Tibial artery (tissue), 4 donors: ENCODE data around the gene ACOXL.

ENCODE experiments used
- DNase-seq, 2 donors: peaks; one replicate each; pipeline ENCODE4 v3.0.0-alpha.2; 2019
- H3K27ac ChIP-seq, 2 donors: fragments of 200-600 bp; sonication (generic) in 1 of 2; 1 replicate in 1 of 2; 2 replicates in 1 of 2; pipeline ENCODE4 v1.5.1; 2018 to 2019; ENCODE audit warnings: mild to moderate bottlenecking in 1 of 2
- H3K27me3 ChIP-seq, 2 donors: fragments of 200-600 bp; sonication (generic) in 1 of 2; one replicate each; pipeline versions ENCODE4 v1.5.1 to v1.6.0; 2016 to 2019
- H3K36me3 ChIP-seq, 3 donors: fragments of 200-600 bp; sonication (generic) in 2 of 3; one replicate each; pipeline ENCODE4 v1.5.1; 2016 to 2019; ENCODE audit warnings: mild to moderate bottlenecking in 2 of 3
- H3K4me1 ChIP-seq, 4 donors: fragments of 200-600 bp; sonication (generic) in 2 of 4; 1 replicate in 3 of 4; 2 replicates in 1 of 4; pipeline ENCODE4 v1.5.1; 2016 to 2019
- H3K4me3 ChIP-seq, 2 donors: fragments of 200-600 bp; sonication (generic) in 1 of 2; 1 replicate in 1 of 2; 2 replicates in 1 of 2; pipeline ENCODE4 v1.5.1; 2018 to 2019; ENCODE audit warnings: mild to moderate bottlenecking in 2 of 2
- H3K9me3 ChIP-seq, 3 donors: fragments of 200-600 bp; sonication (generic) in 1 of 3; one replicate each; pipeline ENCODE4 v1.5.1; 2016 to 2019
- intact Hi-C: fragments of 100-400 bp; cut with DNase I; formaldehyde crosslinking; loops from one replicate; pipeline ENCODE4 v1.15.0; 2023; ENCODE audit warnings: low total_unique reads
- TF ChIP-seq, protein P1 (sequence below), 2 experiments: fragments of 200-600 bp in 1 of 2; fragments of 450-650 bp in 1 of 2; IDR thresholded peaks; one replicate each; pipeline ENCODE4 v1.5.1; 2017 to 2019; ENCODE audit warnings: antibody characterized with exemption in 2 of 2, mild to moderate bottlenecking in 1 of 2, moderate library complexity in 1 of 2

Gene ACOXL

DNA sequence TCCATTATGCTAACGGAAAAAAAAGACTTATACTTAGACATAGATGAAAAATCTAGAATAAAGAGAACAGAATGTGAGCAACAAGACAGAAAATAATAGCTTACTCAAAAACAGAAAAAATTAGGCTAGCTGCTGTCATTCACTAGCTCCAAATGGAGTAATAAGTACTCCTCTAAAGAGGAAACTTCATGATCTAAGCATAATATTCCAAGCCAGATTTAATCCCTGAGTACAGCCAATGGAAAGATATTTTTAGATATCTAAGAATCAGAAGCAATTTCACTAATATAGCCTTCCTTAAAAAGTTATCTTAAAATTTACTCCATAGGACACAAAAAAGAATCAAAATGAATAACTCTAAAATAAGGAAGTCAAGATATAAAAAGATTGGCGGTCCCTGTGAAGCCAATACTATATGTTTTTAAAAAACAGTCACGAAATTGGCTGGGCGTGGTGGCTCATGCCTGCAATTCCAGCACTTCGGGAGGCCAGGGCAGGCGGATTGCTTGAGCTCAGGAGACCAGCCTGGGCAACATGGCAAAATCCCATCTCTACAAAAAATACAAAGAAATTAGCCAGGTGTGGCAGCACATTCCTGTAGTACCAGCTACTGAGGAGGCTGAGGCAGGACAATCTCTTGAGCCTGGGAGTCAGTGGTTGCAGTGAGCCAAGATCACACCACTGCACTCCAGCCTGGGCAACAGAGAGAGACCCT, 265.1 kb downstream of the ACOXL start:
- Histone ChIP-seq H3K27me3 (peaks cover 0 to 3% of the 10 kb centered on the region in 2 donors), H3K9me3 (no peaks in the 10 kb centered on the region), H3K4me3 (no peak overlapping the region), H3K36me3 (no peaks in the 10 kb centered on the region), H3K4me1 (peaks cover 0 to 7% (median 0%) of the 10 kb centered on the region in 4 donors), H3K27ac (no peak overlapping the region)
- TF ChIP-seq, protein P1, sequence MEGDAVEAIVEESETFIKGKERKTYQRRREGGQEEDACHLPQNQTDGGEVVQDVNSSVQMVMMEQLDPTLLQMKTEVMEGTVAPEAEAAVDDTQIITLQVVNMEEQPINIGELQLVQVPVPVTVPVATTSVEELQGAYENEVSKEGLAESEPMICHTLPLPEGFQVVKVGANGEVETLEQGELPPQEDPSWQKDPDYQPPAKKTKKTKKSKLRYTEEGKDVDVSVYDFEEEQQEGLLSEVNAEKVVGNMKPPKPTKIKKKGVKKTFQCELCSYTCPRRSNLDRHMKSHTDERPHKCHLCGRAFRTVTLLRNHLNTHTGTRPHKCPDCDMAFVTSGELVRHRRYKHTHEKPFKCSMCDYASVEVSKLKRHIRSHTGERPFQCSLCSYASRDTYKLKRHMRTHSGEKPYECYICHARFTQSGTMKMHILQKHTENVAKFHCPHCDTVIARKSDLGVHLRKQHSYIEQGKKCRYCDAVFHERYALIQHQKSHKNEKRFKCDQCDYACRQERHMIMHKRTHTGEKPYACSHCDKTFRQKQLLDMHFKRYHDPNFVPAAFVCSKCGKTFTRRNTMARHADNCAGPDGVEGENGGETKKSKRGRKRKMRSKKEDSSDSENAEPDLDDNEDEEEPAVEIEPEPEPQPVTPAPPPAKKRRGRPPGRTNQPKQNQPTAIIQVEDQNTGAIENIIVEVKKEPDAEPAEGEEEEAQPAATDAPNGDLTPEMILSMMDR (IDR thresholded peaks at IDR 0.05) = no peak
- DNase-seq = no peak
- intact Hi-C loops = no loop called here

DNA sequence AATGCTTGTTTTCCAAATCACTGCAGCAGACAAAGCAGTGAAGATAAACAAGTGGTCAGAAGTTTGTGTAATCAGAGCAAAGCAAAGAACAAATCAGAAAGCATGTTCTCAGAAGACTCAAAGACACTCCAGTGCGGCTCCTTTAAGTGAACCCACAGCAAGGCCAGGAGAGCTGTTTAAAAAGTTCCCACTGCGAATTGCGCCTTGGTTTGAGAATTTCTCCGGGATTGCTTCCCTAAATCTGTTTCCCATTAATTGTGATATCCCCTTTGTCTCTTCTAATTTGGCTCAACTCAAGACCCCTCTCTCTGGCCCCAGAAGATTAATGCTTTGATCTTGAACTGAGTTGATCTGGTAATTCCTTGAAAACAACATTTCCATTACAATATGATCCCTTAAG, 265.9 kb downstream of the ACOXL start:
- peaks cover 0 to 7% (median 0%) of the 10 kb centered on the region in 4 donors for H3K4me1 ChIP-seq
- intact Hi-C loops = no loop called here
- TF ChIP-seq, protein P1 (IDR thresholded peaks at IDR 0.05) = no peak
- no peak overlapping the region for H3K4me3 ChIP-seq
- DNase-seq = no peak
- no peaks in the 10 kb centered on the region for H3K27me3 ChIP-seq
- no peaks in the 10 kb centered on the region for H3K36me3 ChIP-seq
- H3K9me3 ChIP-seq = no peaks in the 10 kb centered on the region
- H3K27ac ChIP-seq = no peak overlapping the region

DNA sequence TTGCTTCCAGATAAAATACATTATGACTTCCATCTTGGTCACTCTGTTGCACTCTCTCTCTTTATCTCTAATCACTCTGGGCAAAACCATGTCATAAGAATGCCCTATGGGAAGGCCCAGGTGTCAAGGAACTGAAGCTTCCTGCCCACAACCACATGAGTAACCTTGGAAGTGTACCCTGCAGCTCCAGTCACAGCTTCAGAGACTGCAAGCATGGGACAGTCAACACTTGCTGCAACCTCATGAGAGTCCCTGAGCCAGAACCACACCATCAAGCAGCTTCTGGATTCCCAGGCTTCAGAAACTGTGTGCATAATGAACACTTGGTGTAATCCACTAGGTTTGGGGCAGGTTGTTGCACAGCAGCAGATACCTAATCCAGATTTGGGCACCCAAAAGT, 267.3 kb downstream of the ACOXL start:
- H3K4me3 ChIP-seq = no peak overlapping the region
- DNase-seq = no peak
- intact Hi-C loops = no loop called here
- H3K36me3 ChIP-seq = no peaks in the 10 kb centered on the region
- no peaks in the 10 kb centered on the region for H3K27me3 ChIP-seq
- no peaks in the 10 kb centered on the region for H3K9me3 ChIP-seq
- no peak overlapping the region for H3K27ac ChIP-seq
- TF ChIP-seq, protein P1 (IDR thresholded peaks at IDR 0.05) = no peak
- H3K4me1 ChIP-seq = peaks cover 0 to 7% (median 0%) of the 10 kb centered on the region in 4 donors

DNA sequence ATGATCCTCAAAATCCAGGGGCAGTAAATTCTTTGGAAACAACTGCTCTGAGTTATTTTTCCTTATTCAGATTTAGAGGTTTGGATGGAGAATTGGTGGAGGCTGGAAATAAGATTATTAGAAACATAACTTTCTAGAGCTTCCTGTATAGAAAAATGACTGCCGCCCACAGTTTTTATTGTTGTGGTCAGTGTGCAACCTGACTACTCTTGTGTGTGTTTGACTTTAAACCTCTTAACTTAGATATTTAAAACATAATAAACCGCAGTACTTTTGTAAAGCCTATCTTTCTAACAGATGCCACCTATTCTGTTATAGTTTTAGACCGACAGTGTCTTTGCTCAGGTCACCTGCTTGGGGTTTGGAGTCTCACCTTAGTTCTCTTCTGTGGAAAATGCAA, 272.9 kb downstream of the ACOXL start:
- TF ChIP-seq, protein P1 (IDR thresholded peaks at IDR 0.05) = no peak
- DNase-seq = no peak
- H3K27me3 ChIP-seq = no peaks in the 10 kb centered on the region
- H3K27ac ChIP-seq = no peak overlapping the region
- intact Hi-C loops = no loop called here
- H3K36me3 ChIP-seq = no peaks in the 10 kb centered on the region
- H3K4me3 ChIP-seq = no peak overlapping the region
- no peaks in the 10 kb centered on the region for H3K4me1 ChIP-seq
- no peaks in the 10 kb centered on the region for H3K9me3 ChIP-seq

DNA sequence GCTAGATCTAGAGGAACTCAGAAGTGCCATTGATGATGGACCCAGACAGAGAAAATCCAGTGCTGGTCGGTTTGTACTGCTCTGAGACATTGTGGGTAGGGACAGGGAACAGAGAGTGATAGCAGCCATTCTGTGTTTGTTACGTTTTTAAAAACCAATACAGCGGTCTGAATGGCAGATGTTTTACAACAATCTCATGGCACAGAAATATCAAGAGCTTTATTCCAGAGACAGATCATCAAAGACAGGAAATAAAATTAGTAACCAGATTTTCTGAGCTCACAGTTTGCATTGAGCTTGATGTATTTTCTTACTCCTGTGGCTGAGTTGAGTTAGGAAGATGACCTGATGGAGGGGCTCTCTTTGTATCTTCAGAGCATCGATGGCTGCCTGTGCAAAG, 273.4 kb downstream of the ACOXL start:
- H3K27ac ChIP-seq = no peak overlapping the region
- intact Hi-C loops = no loop called here
- TF ChIP-seq, protein P1 (IDR thresholded peaks at IDR 0.05) = no peak

More for the DNA sequence above, 273.4 kb downstream of the ACOXL start:
- Histone ChIP-seq H3K4me3 (no peak overlapping the region), H3K27me3 (no peaks in the 10 kb centered on the region), H3K9me3 (no peaks in the 10 kb centered on the region), H3K36me3 (no peaks in the 10 kb centered on the region), H3K4me1 (no peaks in the 10 kb centered on the region)
- no peak for DNase-seq
